Panc1 (cell line): ENCODE measurements around the gene SLC9A9.

Source experiments
- REST ChIP-seq, 2 experiments: IDR thresholded peaks; 2 replicates each; pipeline ENCODE4 v1.6.1; 2011 to 2012; ENCODE audit warnings: low read depth in 2 of 2, control low read depth in 1 of 2, low read length in 1 of 2, mild to moderate bottlenecking in 1 of 2, moderate library complexity in 1 of 2; ENCODE audit not compliant: insufficient read depth in 1 of 2
- SIN3A ChIP-seq: IDR thresholded peaks from 2 replicates; pipeline ENCODE4 v1.6.1; 2012; ENCODE audit warnings: low read depth, mild to moderate bottlenecking, low read length, moderate library complexity, borderline replicate concordance; ENCODE audit not compliant: insufficient read depth
- TCF7L2 ChIP-seq: IDR thresholded peaks from 2 replicates; pipeline ENCODE4 v1.6.1; 2011; ENCODE audit warnings: mild to moderate bottlenecking, low read depth, low read length, inconsistent platforms
- TF ChIP-seq, protein P1 (sequence below): fragments of 450-650 bp; IDR thresholded peaks from 2 replicates; pipeline ENCODE4 v1.5.1; 2017; ENCODE audit warnings: mild to moderate bottlenecking

DNA sequence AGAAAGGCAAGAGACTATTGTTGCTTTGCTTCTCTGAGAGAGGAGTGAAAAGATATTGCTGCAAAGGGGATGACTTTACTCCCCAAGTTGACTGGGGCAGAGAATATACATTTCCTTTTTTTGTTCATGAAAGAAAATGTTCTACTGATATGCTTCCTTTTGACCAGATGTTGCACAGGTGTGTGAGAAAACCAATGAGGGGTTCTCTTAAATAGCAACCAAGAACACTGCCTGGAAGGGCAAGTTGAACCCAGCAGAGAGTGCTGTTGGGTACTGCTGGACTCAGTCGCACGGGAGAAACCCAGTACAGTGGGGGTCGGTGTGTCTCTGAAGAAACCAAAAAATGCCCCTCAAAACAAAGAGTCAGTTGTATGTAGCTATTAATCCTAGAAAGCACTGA is 627.5 kb downstream of the SLC9A9 start:
- TF ChIP-seq, protein P1, sequence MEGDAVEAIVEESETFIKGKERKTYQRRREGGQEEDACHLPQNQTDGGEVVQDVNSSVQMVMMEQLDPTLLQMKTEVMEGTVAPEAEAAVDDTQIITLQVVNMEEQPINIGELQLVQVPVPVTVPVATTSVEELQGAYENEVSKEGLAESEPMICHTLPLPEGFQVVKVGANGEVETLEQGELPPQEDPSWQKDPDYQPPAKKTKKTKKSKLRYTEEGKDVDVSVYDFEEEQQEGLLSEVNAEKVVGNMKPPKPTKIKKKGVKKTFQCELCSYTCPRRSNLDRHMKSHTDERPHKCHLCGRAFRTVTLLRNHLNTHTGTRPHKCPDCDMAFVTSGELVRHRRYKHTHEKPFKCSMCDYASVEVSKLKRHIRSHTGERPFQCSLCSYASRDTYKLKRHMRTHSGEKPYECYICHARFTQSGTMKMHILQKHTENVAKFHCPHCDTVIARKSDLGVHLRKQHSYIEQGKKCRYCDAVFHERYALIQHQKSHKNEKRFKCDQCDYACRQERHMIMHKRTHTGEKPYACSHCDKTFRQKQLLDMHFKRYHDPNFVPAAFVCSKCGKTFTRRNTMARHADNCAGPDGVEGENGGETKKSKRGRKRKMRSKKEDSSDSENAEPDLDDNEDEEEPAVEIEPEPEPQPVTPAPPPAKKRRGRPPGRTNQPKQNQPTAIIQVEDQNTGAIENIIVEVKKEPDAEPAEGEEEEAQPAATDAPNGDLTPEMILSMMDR = no peak
- no peak for TF ChIP-seq REST (IDR thresholded peaks at IDR 0.05; ENCODE audit: insufficient read depth in 1 of 2, low read depth in 2 of 2, low read length in 1 of 2)
- TF ChIP-seq SIN3A = no peak
- no peak for TF ChIP-seq TCF7L2
